ENCODE measurements around the gene BLVRA.

DNA sequence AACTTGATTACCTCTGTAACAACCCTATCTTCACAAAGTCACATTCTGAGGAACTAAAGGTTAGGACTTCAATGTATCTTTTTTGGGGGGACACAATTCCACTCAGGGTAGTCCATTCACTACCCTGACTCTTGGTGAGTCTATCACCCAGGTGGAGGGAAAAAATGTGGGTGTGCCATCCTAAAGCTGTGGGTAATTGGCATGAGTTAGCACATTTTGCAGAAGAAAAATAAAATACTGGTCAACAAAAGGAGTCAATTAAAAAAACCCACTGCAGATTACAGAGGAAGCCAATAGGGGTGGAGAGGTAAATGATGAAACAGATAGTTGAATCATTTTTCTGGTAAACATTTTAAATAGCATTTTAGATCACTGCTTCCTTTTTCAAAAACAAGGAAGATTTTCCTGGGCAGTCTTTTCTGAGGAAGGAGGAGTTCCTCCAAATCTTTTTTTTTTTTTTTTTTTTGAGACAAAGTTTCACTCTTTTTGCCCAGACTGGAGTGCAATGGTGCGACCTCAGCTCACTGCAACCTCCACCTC is 5.1 kb upstream of the BLVRA start:
- TF ChIP-seq, protein P1, sequence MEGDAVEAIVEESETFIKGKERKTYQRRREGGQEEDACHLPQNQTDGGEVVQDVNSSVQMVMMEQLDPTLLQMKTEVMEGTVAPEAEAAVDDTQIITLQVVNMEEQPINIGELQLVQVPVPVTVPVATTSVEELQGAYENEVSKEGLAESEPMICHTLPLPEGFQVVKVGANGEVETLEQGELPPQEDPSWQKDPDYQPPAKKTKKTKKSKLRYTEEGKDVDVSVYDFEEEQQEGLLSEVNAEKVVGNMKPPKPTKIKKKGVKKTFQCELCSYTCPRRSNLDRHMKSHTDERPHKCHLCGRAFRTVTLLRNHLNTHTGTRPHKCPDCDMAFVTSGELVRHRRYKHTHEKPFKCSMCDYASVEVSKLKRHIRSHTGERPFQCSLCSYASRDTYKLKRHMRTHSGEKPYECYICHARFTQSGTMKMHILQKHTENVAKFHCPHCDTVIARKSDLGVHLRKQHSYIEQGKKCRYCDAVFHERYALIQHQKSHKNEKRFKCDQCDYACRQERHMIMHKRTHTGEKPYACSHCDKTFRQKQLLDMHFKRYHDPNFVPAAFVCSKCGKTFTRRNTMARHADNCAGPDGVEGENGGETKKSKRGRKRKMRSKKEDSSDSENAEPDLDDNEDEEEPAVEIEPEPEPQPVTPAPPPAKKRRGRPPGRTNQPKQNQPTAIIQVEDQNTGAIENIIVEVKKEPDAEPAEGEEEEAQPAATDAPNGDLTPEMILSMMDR (conservative IDR thresholded peaks at IDR 0.05; ENCODE audit: low read length): no peak
- no peak for TF ChIP-seq EZH2phosphoT487 (IDR thresholded peaks at IDR 0.05; ENCODE audit: borderline replicate concordance, low read depth, low read length)

Data from OCI-LY7 (cell line).